HepG2 (cell line): ENCODE results near the gene RAP1A. TPM values are rescaled to one million over a fixed set of nuclear protein-coding genes. Genes with fewer than 3 reads are reported as not detected.
"Not testable (repeated sequence)": the region's sequence is repeated elsewhere in the genome, so short reads cannot be mapped to it uniquely, and the experiment has no call there.

ENCODE experiments used
- ATAC-seq: fragments of 200-7000 bp; cut with Tn5 transposase; 3 replicates; pipeline ENCODE4 v1.9.1; 2020; ENCODE audit warnings: mild to moderate bottlenecking, moderate library complexity
- BruUV-seq: library from RNA; stranded (reverse); fragments of 400-500 nt; replicated peaks from 2 replicates; lab custom pipeline; 2021; lab: Mats Ljungman, UMichigan
- CTCF ChIA-PET: fragments of 300-600 bp; formaldehyde crosslinking; extraction: SDS; loops from one replicate; lab custom pipeline; 2021; ENCODE audit warnings: low total read pairs, inconsistent platforms, low intra/inter-chr PET ratio; lab: Yijun Ruan, JAX
- POLR2A ChIA-PET: fragments of 350-600 bp; sonication (Branson Sonifier 250); formaldehyde crosslinking; loops from one replicate; lab custom pipeline; 2020; ENCODE audit warnings: antibody characterized with exemption, inconsistent platforms; lab: Yijun Ruan, JAX
- DNase-seq: peaks from one replicate; pipeline ENCODE4 v3.0.0-alpha.2; 2015; ENCODE audit warnings: low spot score
- FAIRE-seq: peaks from 3 replicates; lab custom pipeline; 2011; peaks lifted over from hg19 to GRCh38; lab: Jason Lieb, UNC
- H2AFZ ChIP-seq: one replicate; pipeline ENCODE4 v1.6.1; 2011; ENCODE audit warnings: low read length, inconsistent platforms
- H3K27ac ChIP-seq: fragments of 300-600 bp; 3 replicates; pipeline ENCODE4 v1.8.0; 2011; ENCODE audit warnings: mixed run types, mild to moderate bottlenecking, mixed read lengths, low read length, inconsistent platforms; ENCODE audit not compliant: insufficient read depth; ENCODE audit errors: extremely low read length
- H3K27me3 ChIP-seq, 2 experiments: fragments of 200-600 bp in 1 of 2; 2 replicates in 1 of 2; 3 replicates in 1 of 2; pipeline versions ENCODE4 v1.6.0 to v1.8.0; 2011; ENCODE audit warnings: low read length in 2 of 2, mild to moderate bottlenecking in 2 of 2, moderate library complexity in 2 of 2, inconsistent platforms in 1 of 2; ENCODE audit not compliant: insufficient read depth in 2 of 2, control insufficient read depth in 1 of 2
- H3K36me3 ChIP-seq, 2 experiments: fragments of 200-600 bp in 1 of 2; replicated peaks in 1 of 2; 2 replicates in 1 of 2; 3 replicates in 1 of 2; pipeline versions ENCODE4 v1.5.1 to v1.8.0; 2011; ENCODE audit warnings: low read length in 2 of 2, inconsistent platforms in 1 of 2; ENCODE audit not compliant: insufficient read depth in 2 of 2, control insufficient read depth in 1 of 2
- H3K4me1 ChIP-seq: 2 replicates; pipeline ENCODE4 v1.5.1; 2012; ENCODE audit warnings: low read length, inconsistent platforms; ENCODE audit not compliant: insufficient read depth
- H3K4me2 ChIP-seq: 2 replicates; pipeline ENCODE4 v1.6.0; 2011; ENCODE audit warnings: low read depth, low read length, inconsistent platforms
- H3K4me3 ChIP-seq, 3 experiments: fragments of 200-600 bp in 1 of 3; sonication (generic), shearing (Covaris generic) in 1 of 3; replicated peaks in 1 of 3; 2 replicates each; pipeline ENCODE4 v1.5.1; 2011 to 2016; ENCODE audit warnings: low read length in 3 of 3, inconsistent platforms in 2 of 3, low read depth in 2 of 3, mild to moderate bottlenecking in 2 of 3, control low read depth in 1 of 3, mixed read lengths in 1 of 3; ENCODE audit not compliant: insufficient read depth in 1 of 3
- H3K79me2 ChIP-seq: one replicate; pipeline ENCODE4 v1.6.1; 2011; ENCODE audit warnings: low read length, inconsistent platforms; ENCODE audit not compliant: insufficient read depth
- H3K9ac ChIP-seq: 2 replicates; pipeline ENCODE4 v1.6.0; 2011; ENCODE audit warnings: mild to moderate bottlenecking, low read depth, low read length, inconsistent platforms; ENCODE audit not compliant: insufficient read depth
- H3K9me3 ChIP-seq: 2 replicates; pipeline ENCODE4 v1.5.1; 2012; ENCODE audit warnings: mild to moderate bottlenecking, low read length
- H4K20me1 ChIP-seq: 2 replicates; pipeline ENCODE4 v1.6.0; 2011; ENCODE audit warnings: inconsistent platforms, mild to moderate bottlenecking, low read length, moderate library complexity; ENCODE audit not compliant: insufficient read depth
- NFYB ChIP-seq: sonication (generic); formaldehyde crosslinking; IDR thresholded peaks from 2 replicates; pipeline ENCODE4 v1.4.0; 2020; ENCODE audit warnings: missing genetic modification reagents
- WGBS: methylation state at CpG from one replicate; pipeline ENCODE4 v1.1.6; 2017; ENCODE audit warnings: low lambda C conversion rate; 5-methylcytosine and 5-hydroxymethylcytosine counted together
- in situ Hi-C: cut with HindIII; loops from 2 replicates; pipeline ENCODE4 v1.10.0; 2017; ENCODE audit warnings: low pct_unique_long_range_greater_than_20kb; ENCODE audit not compliant: extremely low pct_ligation_motif_present
- intact Hi-C: fragments of 100-400 bp; cut with micrococcal nuclease; formaldehyde crosslinking; loops from one replicate; pipeline ENCODE4 v1.10.0; 2022; ENCODE audit not compliant: unreplicated experiment
- polyA plus RNA-seq, 8 experiments: library from polyadenylated mRNA; depleted of rRNA in 3 of 8; stranded (reverse) in 7 of 8; unstranded in 1 of 8; fragments of >200 nt; fragmentation: Illumina TruSeq in 4 of 8; extraction: Trizol in 4 of 8; gene quantifications; 2 replicates each; pipeline versions ENCODE4 v1.2.1 to v1.2.3, GENCODE V29; 2011 to 2016; ENCODE audit warnings: low read depth in 4 of 8, missing spikeins in 1 of 8, mixed read lengths in 1 of 8; ENCODE audit not compliant: insufficient read depth in 1 of 8
- total RNA-seq, 5 experiments: library from RNA; depleted of rRNA; stranded (reverse); fragments of >200 nt; fragmentation: Illumina TruSeq; extraction: Trizol; gene quantifications; 2 replicates each; pipeline ENCODE4 v1.2.3, GENCODE V29; 2016; ENCODE audit warnings: low read depth in 1 of 5

Gene RAP1A
- total and polyA plus RNA-seq, 2 of the 13 experiments (the other 11 are each of a cell fraction or from before 2014, with no cell fraction given): 19.0 to 20.7 TPM

DNA sequence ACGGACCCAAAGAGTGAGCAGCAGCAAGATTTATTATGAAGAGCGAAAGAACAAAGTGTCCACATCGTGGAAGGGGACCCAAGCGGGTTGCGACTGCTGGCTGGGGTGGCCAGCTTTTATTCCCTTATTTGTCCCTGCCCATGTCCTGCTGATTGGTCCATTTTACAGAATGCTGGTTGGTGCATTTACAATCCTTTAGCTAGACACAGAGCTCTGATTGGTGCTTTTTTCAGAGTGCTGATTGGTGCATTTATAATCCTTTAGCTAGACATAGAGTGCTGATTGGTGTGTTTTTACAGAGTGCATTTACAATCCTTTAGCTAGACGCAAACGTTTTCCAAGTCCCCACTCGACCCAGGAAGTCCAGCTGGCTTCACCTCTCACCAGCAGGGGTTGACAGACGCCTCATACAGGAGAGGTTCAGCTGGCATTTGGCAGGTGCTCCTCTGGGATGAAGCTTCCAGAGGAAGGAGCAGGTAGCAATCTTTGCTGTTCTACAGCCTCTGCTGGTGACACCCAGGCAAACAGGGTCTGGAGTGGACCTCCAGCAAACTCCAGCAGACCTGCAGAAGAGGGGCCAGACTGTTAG is 60.7 kb downstream of the RAP1A start:
- H3K4me3 ChIP-seq, BruUV-seq, H3K9ac ChIP-seq, ATAC-seq, H3K27ac ChIP-seq, H3K27me3 ChIP-seq, H3K4me2 ChIP-seq, H3K79me2 ChIP-seq, H4K20me1 ChIP-seq, in situ Hi-C loops, intact Hi-C loops, DNase-seq, H2AFZ ChIP-seq, H3K9me3 ChIP-seq, H3K36me3 ChIP-seq, CTCF ChIA-PET, FAIRE-seq: not testable (repeated sequence)
- H3K4me1 ChIP-seq: peaks cover 11% of the 10 kb centered on the region
- TF ChIP-seq NFYB (CRISPR knock-in tag): 0 out of 2 replicates have a peak, but pooled peaks have one; percentile 21
- POLR2A ChIA-PET: interaction anchor here (1.4 kb wide), 1 partner anchor 15 kb away, joined by 3 read pairs; no protein-coding TSS in a partner anchor
- 96% methylated on average over 9 of the region's 9 CpGs for WGBS

DNA sequence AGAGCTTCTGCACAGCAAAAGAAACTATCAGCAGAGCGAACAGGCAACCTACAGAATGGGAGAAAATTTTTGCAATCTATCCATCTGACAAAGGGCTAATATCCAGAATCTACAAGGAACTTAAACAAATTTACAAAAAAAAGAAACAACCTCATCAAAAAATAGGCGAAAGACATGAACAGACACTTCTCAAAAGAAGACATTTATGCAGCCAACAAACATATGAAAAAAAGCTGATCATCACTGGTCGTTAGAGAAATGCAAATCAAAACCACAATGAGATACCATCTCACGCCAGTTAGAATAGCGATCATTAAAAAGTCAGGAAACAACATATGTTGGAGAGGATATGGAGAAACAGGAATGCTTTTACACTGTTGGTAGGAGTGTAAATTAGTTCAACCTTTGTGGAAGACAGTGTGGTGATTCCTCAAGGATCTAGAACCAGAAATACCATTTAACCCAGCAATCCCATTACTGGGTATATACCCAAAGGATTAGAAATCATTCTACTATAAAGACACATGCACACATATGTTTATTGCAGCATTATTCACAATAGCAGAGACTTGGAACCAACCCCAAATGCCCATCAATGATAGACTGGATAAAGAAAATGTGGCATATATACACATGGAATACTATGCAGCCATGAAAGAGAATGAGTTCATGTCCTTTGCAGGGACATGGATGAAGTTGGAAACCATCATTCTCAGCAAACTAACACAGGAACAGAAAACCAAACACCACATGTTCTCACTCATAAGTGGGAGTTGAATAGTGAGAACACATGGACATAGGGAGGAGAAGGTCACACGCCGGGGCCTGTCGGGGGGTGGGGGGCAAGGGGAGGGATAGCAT is 65.9 kb downstream of the RAP1A start:
- intact Hi-C loops, ATAC-seq, H3K9ac ChIP-seq, H3K36me3 ChIP-seq, DNase-seq, POLR2A ChIA-PET, H3K9me3 ChIP-seq, in situ Hi-C loops, H3K27ac ChIP-seq, CTCF ChIA-PET, FAIRE-seq, H3K79me2 ChIP-seq, BruUV-seq, H3K4me2 ChIP-seq, H3K4me3 ChIP-seq, H4K20me1 ChIP-seq, H2AFZ ChIP-seq, H3K27me3 ChIP-seq: not testable (repeated sequence)
- WGBS: 96% methylated on average over 8 of the region's 8 CpGs
- H3K4me1 ChIP-seq: peaks cover 11% of the 10 kb centered on the region
